IPS-18c (cell line): Measurements from ENCODE around the gene MED28.
A peak's percentile ranks its signal among the peaks of the same experiment; 100 is the strongest.
"Not testable (repeated sequence)": the region's sequence is repeated elsewhere in the genome, so short reads cannot be mapped to it uniquely, and the experiment has no call there.

Experiments used
- H3K4me3 ChIP-seq: 2 replicates; pipeline ENCODE4 v1.7.0; 2013; ENCODE audit warnings: low read depth, mild to moderate bottlenecking, low read length, moderate library complexity; ENCODE audit not compliant: insufficient read depth
- H3K9me3 ChIP-seq: one replicate; pipeline ENCODE4 v1.6.1; 2013; ENCODE audit warnings: mild to moderate bottlenecking, low read length, moderate library complexity; ENCODE audit not compliant: control insufficient read depth, insufficient read depth

The MED28 gene

DNA sequence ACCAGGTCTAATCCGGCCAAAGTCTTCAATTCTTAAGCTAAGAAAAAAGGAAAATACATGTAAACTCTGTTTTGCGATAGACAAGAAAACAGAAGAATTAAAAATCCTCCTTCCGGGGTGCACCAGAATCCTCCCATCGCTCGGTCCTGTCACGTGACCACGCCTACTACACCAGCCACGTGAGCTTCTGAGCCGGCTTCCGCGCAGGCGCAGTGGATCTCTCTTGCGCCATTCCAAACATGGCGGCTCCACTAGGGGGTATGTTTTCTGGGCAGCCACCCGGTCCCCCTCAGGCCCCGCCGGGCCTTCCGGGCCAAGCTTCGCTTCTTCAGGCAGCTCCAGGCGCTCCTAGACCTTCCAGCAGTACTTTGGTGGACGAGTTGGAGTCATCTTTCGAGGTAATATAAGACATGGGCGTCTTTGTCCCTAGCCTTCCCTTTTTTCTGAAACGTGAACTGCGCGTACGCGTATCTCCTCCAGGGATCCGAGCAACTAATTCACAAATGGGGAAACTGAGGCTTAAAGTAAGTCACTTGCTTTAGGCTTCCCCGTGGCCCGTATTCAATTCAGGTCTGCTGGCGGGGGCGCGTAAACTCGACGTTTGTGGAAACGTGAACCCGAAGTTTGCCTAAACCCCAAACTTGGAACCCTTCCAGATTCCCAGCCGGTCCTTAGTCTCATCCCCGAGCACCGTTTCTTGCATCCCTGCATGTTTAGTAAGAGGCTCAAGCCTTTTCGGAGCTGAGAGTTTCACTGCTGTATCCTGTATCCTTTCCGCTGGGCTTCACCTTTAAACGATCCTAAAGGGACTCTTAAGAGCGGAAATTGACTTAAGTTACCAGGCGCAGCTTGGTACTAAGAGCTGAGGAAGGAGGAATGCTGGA, at the start of gene MED28:
Gene MED28 (plus strand): TSS at position 226 of the 884 bp plus-strand sequence. CDS start 14 bp downstream, at position 240.
- no peaks in the 10 kb centered on the region for H3K9me3 ChIP-seq
- peak within 1 kb of the TSS; percentile 85 for H3K4me3 ChIP-seq

- H3K4me3 ChIP-seq, result no peak overlapping the region
- H3K9me3 ChIP-seq, result no peaks in the 10 kb centered on the region
Observed at GRCh38 chr4:17565846-17566245, 48.6 kb upstream of the MED28 start.

GRCh38 chr4:17567271-17567670, 47.2 kb upstream of the MED28 start:
- no peaks in the 10 kb centered on the region for H3K9me3 ChIP-seq
- no peak overlapping the region for H3K4me3 ChIP-seq

DNA sequence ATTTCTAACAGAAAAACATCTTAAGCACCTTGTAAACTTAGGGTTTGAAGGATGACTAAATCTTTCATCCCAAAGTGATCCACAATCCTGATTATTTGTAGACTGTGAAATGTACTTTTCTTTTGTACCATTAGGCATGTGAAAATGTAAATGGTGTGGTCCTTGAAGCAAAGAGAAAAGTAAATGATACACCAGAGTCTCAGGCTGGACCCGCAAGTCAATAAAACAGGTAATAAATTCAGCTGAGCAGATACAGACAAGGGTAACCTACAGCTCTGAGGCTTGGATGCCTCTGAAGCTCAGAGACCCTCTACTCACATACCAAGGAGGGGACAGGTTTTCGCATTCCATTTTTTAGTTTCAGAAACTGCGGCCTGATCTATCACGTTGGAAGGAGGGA, 40.2 kb upstream of the MED28 start:
- H3K4me3 ChIP-seq, result no peak overlapping the region
- no peaks in the 10 kb centered on the region for H3K9me3 ChIP-seq

DNA sequence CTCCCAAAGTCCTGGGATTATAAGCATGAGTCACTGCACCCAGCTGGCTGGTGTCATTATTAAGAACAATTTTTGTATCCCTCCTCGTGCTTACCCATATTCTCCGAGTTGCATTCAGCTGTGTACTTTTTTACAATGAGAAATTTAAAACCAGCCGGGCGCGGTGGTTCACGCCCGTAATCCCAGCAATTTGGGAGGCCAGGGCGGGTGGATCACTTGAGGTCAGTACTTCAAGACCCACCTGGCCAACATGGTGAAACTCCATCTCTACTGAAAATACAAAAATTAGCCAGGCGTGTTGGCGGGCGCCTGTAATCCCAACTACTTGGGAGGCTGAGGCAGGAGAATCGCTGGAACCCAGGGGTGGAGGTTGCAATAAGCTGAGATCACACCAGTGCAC, 39.3 kb upstream of the MED28 start:
- H3K4me3 ChIP-seq, H3K9me3 ChIP-seq: not testable (repeated sequence)

GRCh38 chr4:17576932-17577664, 37.3 kb upstream of the MED28 start, which contains the start of gene LAP3:
Gene LAP3 (plus strand): TSS chr4:17577198. CDS start chr4:17577466, 268 bp downstream.
- H3K9me3 ChIP-seq, result no peaks in the 10 kb centered on the region
- peak within 1 kb of the TSS; percentile 82 for H3K4me3 ChIP-seq

DNA sequence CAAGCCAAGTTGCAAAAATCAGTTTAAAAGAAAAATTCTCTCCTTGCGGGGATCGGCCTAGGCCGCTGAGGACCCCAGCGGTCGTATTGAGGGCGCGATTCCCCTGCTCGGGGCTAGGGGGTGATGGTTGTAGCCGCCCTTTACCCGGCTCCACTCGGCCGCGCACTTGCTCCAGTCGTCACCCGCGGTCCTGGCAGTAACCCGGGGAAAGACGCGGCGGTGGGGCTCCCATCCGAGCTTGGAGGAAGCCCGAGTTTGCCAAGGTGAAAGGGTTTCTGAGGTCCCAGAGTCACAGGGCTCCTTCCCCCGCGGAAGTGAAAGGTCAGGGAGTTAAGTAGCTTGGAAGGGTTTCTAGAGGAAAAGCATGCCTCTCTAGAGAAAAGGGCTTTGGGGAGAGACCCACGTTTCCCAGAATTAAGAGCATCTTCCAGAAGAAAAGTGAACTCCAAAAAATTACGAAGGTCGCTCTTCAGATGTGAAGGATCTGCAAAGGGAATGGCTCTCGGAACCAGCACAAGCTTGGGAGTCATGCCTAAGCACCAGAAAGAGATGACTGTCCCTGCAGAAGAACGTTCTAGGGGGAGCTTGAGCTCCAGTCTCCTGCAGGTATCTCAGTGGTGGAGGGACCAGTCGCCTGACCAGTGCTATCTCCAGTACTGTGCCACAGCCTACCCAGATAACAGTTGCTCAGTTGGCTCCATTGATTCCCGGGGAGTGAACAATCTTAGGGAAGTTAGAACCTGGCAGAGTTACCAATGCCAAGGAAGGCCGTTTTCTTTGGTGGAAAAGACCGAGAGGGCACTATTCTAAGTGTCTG, 36.6 kb upstream of the MED28 start:
- Histone ChIP-seq H3K9me3 (no peaks in the 10 kb centered on the region), H3K4me3 (peak overlapping the region; percentile 82)

DNA sequence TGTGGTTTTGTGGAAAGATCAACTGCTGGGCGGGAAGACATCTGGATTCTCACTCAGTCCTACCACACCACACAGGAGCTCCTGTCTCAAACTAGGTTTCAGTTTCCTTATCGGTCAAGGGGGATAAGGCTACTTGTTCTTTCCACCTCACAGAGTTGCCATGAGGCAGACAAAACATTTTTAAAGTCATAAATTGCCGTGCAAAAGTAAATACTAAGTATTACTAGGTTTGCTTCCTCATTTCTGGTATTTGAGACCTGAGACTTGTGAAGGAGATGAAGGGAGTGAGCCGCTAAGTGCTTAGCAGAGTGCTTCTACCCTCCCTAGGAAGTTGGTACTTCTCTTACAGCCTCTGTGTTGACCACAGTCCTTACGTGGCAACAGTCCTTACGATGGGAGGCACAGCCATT, 36.0 kb upstream of the MED28 start:
- Histone ChIP-seq H3K4me3 (peak overlapping the region; percentile 82), H3K9me3 (no peaks in the 10 kb centered on the region)

GRCh38 chr4:17580969-17581368, 33.5 kb upstream of the MED28 start:
- no peaks in the 10 kb centered on the region for H3K9me3 ChIP-seq
- H3K4me3 ChIP-seq, result no peak overlapping the region

- H3K4me3 ChIP-seq, result no peak overlapping the region
- H3K9me3 ChIP-seq, result no peaks in the 10 kb centered on the region
Observed at GRCh38 chr4:17583276-17583675, 31.2 kb upstream of the MED28 start.

GRCh38 chr4:17583941-17584340, 30.5 kb upstream of the MED28 start:
- Histone ChIP-seq H3K4me3 (no peak overlapping the region), H3K9me3 (no peaks in the 10 kb centered on the region)

DNA sequence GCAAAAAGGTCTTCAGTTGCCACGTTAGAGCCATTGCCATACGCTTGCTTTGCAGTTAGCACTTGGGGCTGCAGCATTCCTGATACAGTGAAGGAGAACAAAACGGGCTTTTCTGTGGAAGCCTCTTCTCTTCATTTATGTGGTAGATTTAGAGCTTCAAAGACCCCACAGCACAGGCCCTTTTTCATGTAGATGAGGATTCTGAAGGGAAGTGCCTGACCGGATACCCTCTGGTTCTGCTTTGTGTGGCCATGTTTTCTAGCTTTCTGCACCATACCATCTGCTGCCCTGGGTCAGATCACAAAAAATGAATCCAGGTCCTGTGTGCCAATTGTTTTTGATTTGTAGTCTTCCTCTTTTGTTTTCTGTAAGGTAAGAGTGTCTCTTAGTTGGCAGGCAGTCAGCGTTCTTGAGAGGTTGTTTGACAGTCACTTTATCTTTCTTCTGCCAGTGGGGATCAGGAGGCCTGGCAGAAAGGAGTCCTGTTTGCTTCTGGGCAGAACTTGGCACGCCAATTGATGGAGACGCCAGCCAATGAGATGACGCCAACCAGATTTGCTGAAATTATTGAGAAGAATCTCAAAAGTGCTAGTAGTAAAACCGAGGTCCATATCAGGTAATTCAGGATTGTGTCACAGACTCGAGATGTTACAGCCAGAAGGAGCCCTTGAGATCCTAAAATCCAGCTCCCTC, 29.8 kb upstream of the MED28 start:
- H3K9me3 ChIP-seq, result no peaks in the 10 kb centered on the region
- no peak overlapping the region for H3K4me3 ChIP-seq

DNA sequence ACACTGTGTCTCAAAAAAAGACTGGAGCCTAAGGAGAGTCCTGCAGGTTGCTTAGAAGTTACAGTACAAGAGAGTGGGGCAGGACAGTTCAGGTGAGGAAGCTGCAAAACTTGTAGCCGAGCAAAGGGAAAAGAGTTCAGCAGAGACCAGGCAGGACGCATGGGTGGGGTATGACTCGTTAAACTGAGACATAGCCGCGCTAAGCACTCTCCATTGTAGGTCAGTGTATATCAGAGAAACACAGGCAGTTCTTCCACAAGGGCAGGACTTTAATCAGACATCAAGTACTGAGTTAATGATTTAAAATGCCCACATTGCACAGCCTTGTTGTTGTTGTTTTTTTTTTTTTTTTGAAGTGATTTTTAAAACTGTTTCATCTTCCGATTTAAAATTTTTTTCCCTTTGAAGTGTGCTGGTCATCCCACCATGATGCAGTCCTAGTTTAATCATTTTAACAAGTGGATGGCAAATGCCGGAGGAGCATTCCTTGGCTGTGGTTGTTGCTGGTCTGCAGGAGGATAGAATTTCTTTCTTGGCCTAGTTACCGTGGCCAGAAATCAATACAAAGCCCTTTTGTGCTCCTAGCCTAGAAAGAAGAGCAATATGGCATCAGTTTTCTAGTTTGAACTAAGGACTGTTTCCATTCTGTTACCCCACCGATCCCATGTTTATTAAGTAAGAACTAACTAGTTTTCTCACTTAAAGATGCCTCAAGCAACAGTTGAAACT, 27.2 kb upstream of the MED28 start:
- Histone ChIP-seq H3K9me3 (no peaks in the 10 kb centered on the region), H3K4me3 (no peak overlapping the region)

- H3K4me3 ChIP-seq, result no peak overlapping the region
- no peaks in the 10 kb centered on the region for H3K9me3 ChIP-seq
Observed at GRCh38 chr4:17589355-17589754, 25.1 kb upstream of the MED28 start.

DNA sequence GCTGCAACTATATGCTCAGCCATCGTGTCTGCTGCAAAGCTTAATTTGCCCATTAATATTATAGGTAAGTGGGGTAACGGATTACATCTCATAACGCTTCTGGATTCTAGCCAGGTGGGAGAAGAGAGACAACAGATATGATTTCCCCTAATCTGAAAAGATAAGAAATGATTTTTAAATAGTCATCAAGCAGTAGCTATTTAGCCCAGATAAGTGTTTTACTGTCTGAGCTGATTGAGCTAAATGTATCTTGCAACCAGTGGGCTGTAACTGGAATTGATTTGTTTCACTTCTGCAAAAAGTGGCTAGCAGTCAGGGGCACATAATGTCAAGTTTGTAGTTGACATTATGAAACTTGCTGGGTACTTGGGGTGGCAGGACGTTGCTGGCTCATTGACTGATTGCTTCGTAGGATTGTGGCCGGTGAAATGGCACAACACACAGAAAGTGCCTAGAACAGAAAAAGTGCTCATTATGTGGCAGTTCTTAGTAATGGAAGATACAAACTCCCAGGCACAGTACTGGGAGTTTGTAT, 18.9 kb upstream of the MED28 start:
- no peaks in the 10 kb centered on the region for H3K9me3 ChIP-seq
- H3K4me3 ChIP-seq, result no peak overlapping the region

- Histone ChIP-seq H3K9me3 (no peaks in the 10 kb centered on the region), H3K4me3 (no peak overlapping the region)
Observed at GRCh38 chr4:17597517-17597916, 16.9 kb upstream of the MED28 start.
